Fibroblast of lung (primary cell): Measurements from ENCODE around the gene HS1BP3.

Experiments used
- EZH2 ChIP-seq: IDR thresholded peaks from 2 replicates; pipeline ENCODE4 v1.5.1; 2012; ENCODE audit warnings: low read length, control low read depth, mild to moderate bottlenecking; ENCODE audit errors: missing control alignments
- TF ChIP-seq, protein P1 (sequence below), 2 donors: IDR thresholded peaks in 1 of 2; conservative IDR thresholded peaks in 1 of 2; 1 replicate in 1 of 2; 2 replicates in 1 of 2; pipeline ENCODE4 v1.5.1; 2011 to 2012; ENCODE audit warnings: low read length in 2 of 2, control low read depth in 1 of 2, inconsistent platforms in 1 of 2, low read depth in 1 of 2, mild to moderate bottlenecking in 1 of 2

DNA sequence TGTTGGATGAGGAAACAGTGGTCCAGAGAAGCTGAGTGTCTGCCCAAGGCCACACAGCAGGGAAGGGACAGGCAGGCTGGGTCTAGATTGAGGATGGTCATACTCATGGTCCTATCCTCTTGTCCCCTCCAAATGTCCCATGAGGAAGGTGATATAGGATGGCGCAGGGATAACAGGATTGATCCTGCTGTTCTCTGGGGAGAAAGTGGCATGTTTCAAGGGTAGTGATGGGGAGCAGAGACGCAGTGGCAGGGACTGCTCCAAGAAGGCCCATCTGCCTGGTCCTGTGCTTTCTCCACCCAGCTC lies 24.6 kb downstream of the HS1BP3 start:
- TF ChIP-seq, protein P1, sequence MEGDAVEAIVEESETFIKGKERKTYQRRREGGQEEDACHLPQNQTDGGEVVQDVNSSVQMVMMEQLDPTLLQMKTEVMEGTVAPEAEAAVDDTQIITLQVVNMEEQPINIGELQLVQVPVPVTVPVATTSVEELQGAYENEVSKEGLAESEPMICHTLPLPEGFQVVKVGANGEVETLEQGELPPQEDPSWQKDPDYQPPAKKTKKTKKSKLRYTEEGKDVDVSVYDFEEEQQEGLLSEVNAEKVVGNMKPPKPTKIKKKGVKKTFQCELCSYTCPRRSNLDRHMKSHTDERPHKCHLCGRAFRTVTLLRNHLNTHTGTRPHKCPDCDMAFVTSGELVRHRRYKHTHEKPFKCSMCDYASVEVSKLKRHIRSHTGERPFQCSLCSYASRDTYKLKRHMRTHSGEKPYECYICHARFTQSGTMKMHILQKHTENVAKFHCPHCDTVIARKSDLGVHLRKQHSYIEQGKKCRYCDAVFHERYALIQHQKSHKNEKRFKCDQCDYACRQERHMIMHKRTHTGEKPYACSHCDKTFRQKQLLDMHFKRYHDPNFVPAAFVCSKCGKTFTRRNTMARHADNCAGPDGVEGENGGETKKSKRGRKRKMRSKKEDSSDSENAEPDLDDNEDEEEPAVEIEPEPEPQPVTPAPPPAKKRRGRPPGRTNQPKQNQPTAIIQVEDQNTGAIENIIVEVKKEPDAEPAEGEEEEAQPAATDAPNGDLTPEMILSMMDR (conservative IDR thresholded peaks at IDR 0.05 in 1 of 2, IDR thresholded peaks at IDR 0.05 in 1 of 2; ENCODE audit: low read depth in 1 of 2, low read length in 2 of 2) = no peak
- no peak for TF ChIP-seq EZH2
